ENCODE data around the gene ZNF576.

ZNF576 gene

DNA sequence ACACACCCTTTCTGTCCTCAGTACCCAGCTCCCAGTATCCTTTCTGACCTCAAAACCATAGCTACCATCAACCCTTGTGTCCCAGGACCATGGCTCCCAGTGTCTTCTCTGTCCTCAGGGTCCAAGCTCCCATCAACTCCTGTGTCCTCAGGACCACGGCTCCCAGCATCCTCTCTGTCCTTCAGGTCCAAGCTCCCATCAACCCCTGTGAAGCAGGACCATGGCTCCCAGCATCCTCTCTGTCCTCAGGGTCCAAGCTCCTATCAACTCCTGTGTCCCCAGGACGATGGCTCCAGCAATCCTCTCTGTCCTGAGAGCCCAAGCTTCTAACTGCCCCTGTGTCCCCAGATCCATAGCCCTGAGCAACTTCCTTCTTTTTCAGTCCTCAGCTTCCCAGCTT, 44.9 kb downstream of the ZNF576 start:
- no peak for DNase-seq (ENCODE audit: low read depth in 1 of 2, low spot score in 1 of 2)
- no peak overlapping the region for H3K4me3 ChIP-seq (replicated peaks; ENCODE audit: insufficient read depth, low read length)

DNA sequence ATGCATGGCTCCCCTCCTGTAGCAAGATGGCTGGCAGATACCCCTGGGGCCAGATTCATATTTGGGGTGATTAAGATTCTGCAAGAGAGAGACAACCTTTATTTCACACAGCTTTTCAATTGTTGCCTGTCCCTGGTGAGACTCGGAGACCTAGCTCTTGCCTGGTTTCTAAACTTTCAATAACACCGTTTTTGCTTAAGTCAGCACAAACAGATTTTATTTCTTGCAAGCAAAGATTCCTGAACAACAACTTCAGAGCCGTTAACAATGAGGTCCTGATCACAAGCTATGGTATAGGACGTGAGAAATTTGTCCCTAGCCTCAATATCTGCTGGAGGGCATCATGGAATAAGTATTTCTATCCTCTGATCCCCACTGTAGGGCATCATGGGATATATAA, 46.1 kb downstream of the ZNF576 start:
- no peak overlapping the region for H3K4me3 ChIP-seq (replicated peaks; ENCODE audit: insufficient read depth, low read length)
- no peak for TF ChIP-seq GABPA (IDR thresholded peaks at IDR 0.05; ENCODE audit: low read depth)
- TF ChIP-seq, protein P1, sequence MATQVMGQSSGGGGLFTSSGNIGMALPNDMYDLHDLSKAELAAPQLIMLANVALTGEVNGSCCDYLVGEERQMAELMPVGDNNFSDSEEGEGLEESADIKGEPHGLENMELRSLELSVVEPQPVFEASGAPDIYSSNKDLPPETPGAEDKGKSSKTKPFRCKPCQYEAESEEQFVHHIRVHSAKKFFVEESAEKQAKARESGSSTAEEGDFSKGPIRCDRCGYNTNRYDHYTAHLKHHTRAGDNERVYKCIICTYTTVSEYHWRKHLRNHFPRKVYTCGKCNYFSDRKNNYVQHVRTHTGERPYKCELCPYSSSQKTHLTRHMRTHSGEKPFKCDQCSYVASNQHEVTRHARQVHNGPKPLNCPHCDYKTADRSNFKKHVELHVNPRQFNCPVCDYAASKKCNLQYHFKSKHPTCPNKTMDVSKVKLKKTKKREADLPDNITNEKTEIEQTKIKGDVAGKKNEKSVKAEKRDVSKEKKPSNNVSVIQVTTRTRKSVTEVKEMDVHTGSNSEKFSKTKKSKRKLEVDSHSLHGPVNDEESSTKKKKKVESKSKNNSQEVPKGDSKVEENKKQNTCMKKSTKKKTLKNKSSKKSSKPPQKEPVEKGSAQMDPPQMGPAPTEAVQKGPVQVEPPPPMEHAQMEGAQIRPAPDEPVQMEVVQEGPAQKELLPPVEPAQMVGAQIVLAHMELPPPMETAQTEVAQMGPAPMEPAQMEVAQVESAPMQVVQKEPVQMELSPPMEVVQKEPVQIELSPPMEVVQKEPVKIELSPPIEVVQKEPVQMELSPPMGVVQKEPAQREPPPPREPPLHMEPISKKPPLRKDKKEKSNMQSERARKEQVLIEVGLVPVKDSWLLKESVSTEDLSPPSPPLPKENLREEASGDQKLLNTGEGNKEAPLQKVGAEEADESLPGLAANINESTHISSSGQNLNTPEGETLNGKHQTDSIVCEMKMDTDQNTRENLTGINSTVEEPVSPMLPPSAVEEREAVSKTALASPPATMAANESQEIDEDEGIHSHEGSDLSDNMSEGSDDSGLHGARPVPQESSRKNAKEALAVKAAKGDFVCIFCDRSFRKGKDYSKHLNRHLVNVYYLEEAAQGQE (IDR thresholded peaks at IDR 0.05; ENCODE audit: insufficient replicate concordance, low read depth), result no peak
- TF ChIP-seq SPI1 (IDR thresholded peaks at IDR 0.05; ENCODE audit: borderline replicate concordance, low read depth), result no peak
- peaks cover 22% of the 10 kb centered on the region for H3K27me3 ChIP-seq (ENCODE audit: insufficient read depth, poor library complexity, severe bottlenecking)
- DNase-seq (ENCODE audit: low read depth in 1 of 2, low spot score in 1 of 2), result no peak
- H3K27ac ChIP-seq (replicated peaks), result no peak overlapping the region

More for the DNA sequence above, 44.9 kb downstream of the ZNF576 start:
- TF ChIP-seq, protein P1 (IDR thresholded peaks at IDR 0.05; ENCODE audit: insufficient replicate concordance, low read depth), result no peak
- TF ChIP-seq SPI1 (IDR thresholded peaks at IDR 0.05; ENCODE audit: borderline replicate concordance, low read depth), result no peak
- TF ChIP-seq, protein P2, sequence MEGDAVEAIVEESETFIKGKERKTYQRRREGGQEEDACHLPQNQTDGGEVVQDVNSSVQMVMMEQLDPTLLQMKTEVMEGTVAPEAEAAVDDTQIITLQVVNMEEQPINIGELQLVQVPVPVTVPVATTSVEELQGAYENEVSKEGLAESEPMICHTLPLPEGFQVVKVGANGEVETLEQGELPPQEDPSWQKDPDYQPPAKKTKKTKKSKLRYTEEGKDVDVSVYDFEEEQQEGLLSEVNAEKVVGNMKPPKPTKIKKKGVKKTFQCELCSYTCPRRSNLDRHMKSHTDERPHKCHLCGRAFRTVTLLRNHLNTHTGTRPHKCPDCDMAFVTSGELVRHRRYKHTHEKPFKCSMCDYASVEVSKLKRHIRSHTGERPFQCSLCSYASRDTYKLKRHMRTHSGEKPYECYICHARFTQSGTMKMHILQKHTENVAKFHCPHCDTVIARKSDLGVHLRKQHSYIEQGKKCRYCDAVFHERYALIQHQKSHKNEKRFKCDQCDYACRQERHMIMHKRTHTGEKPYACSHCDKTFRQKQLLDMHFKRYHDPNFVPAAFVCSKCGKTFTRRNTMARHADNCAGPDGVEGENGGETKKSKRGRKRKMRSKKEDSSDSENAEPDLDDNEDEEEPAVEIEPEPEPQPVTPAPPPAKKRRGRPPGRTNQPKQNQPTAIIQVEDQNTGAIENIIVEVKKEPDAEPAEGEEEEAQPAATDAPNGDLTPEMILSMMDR (IDR thresholded peaks at IDR 0.05; ENCODE audit: insufficient read depth, low read length), result no peak
- TF ChIP-seq POLR2AphosphoS5 (IDR thresholded peaks at IDR 0.05; ENCODE audit: low read depth), result no peak
- no peak for TF ChIP-seq GABPA (IDR thresholded peaks at IDR 0.05; ENCODE audit: low read depth)
- H3K27me3 ChIP-seq (ENCODE audit: insufficient read depth, poor library complexity, severe bottlenecking), result peaks cover 28% of the 10 kb centered on the region
- H3K27ac ChIP-seq (replicated peaks), result no peak overlapping the region

DNA sequence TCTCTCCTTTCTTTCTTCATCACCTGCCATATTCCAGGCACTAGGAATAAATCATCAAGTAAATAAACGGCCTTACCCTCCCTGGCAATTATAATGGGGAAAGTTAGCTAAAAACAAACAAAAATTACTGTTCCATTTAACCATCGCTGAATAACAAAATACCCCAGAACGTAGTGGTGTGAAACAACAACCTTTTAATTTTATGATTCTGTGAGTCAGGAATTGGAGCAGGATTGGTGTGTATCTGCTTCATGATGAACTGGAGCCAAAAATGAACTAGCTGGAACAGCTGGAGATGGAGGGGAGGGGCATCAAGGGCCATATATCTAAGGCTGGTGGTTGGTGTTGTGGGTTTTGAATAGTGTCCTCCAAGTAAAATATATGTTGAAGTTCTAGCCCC, 46.9 kb downstream of the ZNF576 start:
- no peak overlapping the region for H3K27ac ChIP-seq (replicated peaks)
- no peak overlapping the region for H3K4me3 ChIP-seq (replicated peaks; ENCODE audit: insufficient read depth, low read length)
- DNase-seq (ENCODE audit: low read depth in 1 of 2, low spot score in 1 of 2), result no peak
- TF ChIP-seq, protein P2 (IDR thresholded peaks at IDR 0.05; ENCODE audit: insufficient read depth, low read length), result no peak
- TF ChIP-seq SPI1 (IDR thresholded peaks at IDR 0.05; ENCODE audit: borderline replicate concordance, low read depth) (no peak), GABPA (IDR thresholded peaks at IDR 0.05; ENCODE audit: low read depth) (no peak), POLR2AphosphoS5 (IDR thresholded peaks at IDR 0.05; ENCODE audit: low read depth) (no peak)
- TF ChIP-seq, protein P1 (IDR thresholded peaks at IDR 0.05; ENCODE audit: insufficient replicate concordance, low read depth), result no peak
- peaks cover 17% of the 10 kb centered on the region for H3K27me3 ChIP-seq (ENCODE audit: insufficient read depth, poor library complexity, severe bottlenecking)
